Measurements from ENCODE around the gene SIM2. TPM values are rescaled to one million over a fixed set of nuclear protein-coding genes. Genes with fewer than 3 reads are reported as not detected.
A peak's percentile ranks its signal among the peaks of the same experiment; 100 is the strongest.

The SIM2 gene
- total and polyA plus RNA-seq, 4 experiments from 2014 or later: 0.05 to 0.07 TPM; not detected in 2

DNA sequence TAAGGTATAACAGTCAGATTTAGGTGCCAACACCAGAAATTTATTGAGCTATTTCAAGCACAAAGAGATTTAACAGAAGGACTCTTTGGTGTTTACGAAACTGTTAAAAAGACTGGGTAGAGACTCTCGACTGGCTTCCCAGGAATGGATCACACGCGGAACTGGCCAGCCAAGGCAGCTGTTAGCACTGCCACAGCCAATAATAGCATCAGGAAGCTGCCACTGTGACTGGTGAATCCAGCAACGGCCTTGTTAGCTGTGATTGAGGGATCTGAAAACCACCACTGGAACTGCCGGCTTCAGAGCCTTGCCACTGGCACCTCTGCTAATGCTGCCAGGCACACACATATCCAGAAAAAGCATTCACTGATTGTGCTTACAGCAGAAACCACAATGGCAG is 10.6 kb upstream of the SIM2 start:
- peaks cover 16% of the 10 kb centered on the region for H3K27me3 ChIP-seq (ENCODE audit: insufficient read depth, low read length)
- H3K4me3 ChIP-seq (ENCODE audit: low read length in 2 of 2): no peak overlapping the region
- Mint-ChIP-seq H3K4me1 (peaks cover 2 to 12% (median 4%) of the 10 kb centered on the region in 4 donors), H3K4me3 (no peak overlapping the region), H3K36me3 (peaks cover 0 to 3% of the 10 kb centered on the region in 2 donors), H3K27me3 (peaks cover 45 to 55% of the 10 kb centered on the region in 2 donors), H3K27ac (no peak overlapping the region), H3K9me3 (peaks cover 0 to 5% (median 0%) of the 10 kb centered on the region in 8 donors)
- CTCF ChIA-PET (ENCODE audit: partially characterized antibody): interaction anchor here (0.9 kb wide), 1 partner anchor 57 kb away, joined by 3 read pairs; no protein-coding TSS in a partner anchor
- H3K4me1 ChIP-seq (ENCODE audit: insufficient read depth, low read length): no peaks in the 10 kb centered on the region
- POLR2A ChIA-PET (ENCODE audit: partially characterized antibody): no interaction called here
- H3K27ac ChIP-seq (ENCODE audit: low read depth, low read length): no peak overlapping the region
- H3K36me3 ChIP-seq (ENCODE audit: insufficient read depth, low read length): no peaks in the 10 kb centered on the region
- H3K9me3 ChIP-seq (ENCODE audit: control insufficient read depth in 1 of 2, low read length in 2 of 2): no peaks in the 10 kb centered on the region
- intact Hi-C loops (cut with micrococcal nuclease): no loop called here
- no peak for DNase-seq

DNA sequence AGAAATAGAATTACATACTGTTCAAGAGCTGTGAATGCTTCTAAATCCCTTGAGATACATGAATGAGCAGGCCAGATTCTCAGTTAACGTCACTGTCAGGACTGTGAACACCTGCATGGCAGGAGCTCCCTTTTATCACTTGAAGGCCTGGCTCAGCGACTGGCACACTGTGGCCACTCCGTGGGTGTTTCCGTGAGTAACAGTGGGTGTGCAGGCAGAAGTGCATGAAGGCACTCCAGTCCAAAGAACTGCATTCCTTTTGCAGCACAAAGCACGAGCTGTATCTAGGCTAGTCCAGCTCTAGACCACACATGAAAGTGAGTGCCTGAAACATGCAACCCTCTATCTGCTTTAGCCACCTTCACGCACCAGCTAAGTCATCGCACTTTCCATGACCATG is 9.6 kb upstream of the SIM2 start:
- no peak for DNase-seq
- H3K27me3 ChIP-seq (ENCODE audit: insufficient read depth, low read length): peaks cover 12% of the 10 kb centered on the region
- Mint-ChIP-seq H3K27ac (no peak overlapping the region), H3K4me3 (no peak overlapping the region), H3K27me3 (peaks cover 48 to 59% of the 10 kb centered on the region in 2 donors), H3K4me1 (peaks cover 4 to 20% (median 8%) of the 10 kb centered on the region in 4 donors), H3K9me3 (peaks cover 0 to 4% (median 0%) of the 10 kb centered on the region in 8 donors), H3K36me3 (no peaks in the 10 kb centered on the region)
- no peaks in the 10 kb centered on the region for H3K9me3 ChIP-seq (ENCODE audit: control insufficient read depth in 1 of 2, low read length in 2 of 2)
- no peak overlapping the region for H3K27ac ChIP-seq (ENCODE audit: low read depth, low read length)
- ChIA-PET CTCF (ENCODE audit: partially characterized antibody) (interaction anchor here (0.9 kb wide), 1 partner anchor 58 kb away, joined by 3 read pairs; no protein-coding TSS in a partner anchor), POLR2A (ENCODE audit: partially characterized antibody) (no interaction called here)
- no peaks in the 10 kb centered on the region for H3K36me3 ChIP-seq (ENCODE audit: insufficient read depth, low read length)
- H3K4me1 ChIP-seq (ENCODE audit: insufficient read depth, low read length): no peaks in the 10 kb centered on the region
- no peak overlapping the region for H3K4me3 ChIP-seq (ENCODE audit: low read length in 2 of 2)
- intact Hi-C loops (cut with micrococcal nuclease): no loop called here

DNA sequence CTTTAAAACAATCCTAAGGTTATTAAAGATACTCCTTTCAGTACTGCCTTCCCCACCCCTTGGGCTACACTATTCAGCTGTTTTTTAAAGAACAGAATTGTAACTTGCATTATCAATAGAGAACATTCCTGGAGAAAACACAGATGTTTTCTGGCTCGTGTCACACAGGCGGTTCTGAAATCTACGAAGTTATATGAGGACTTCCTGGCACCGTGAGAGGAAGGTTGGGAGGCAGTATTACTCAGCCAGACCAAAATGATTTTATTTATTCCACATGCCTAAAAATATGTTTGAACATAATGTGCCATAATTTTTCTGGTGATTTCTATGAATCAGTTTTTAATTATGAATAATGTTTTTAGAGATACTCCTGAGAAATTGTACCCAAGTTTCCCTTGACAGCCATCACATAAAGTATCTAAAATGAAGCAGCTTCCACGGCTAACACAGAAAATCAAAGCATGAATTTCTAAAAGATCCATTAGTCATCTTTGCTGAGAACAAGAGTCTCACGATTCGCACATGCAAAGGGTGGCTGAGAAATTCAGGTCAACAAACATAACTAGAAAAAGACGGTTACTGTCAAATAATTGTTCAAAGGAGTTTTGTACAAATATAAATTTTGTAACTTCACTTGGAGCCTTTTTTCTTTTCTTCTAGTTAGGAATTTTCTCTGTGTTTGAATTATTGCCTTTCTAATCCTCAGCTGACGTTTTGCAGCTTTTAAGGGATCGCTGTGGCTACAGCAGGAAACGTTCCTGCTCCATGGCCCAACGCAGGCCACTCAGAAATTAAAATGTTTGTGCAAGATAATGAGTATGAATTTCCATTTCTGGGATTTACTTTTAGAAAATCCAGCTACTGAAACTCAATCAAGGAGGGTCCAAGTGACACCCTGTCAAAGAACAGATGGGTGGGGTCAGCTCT is 8.0 kb upstream of the SIM2 start:
- H3K27me3 Mint-ChIP-seq: peaks cover 53 to 61% of the 10 kb centered on the region in 2 donors
- Histone ChIP-seq H3K27me3 (ENCODE audit: insufficient read depth, low read length) (peaks cover 22% of the 10 kb centered on the region), H3K27ac (ENCODE audit: low read depth, low read length) (no peak overlapping the region), H3K4me1 (ENCODE audit: insufficient read depth, low read length) (no peaks in the 10 kb centered on the region), H3K36me3 (ENCODE audit: insufficient read depth, low read length) (no peaks in the 10 kb centered on the region), H3K4me3 (ENCODE audit: low read length in 2 of 2) (no peak overlapping the region), H3K9me3 (ENCODE audit: control insufficient read depth in 1 of 2, low read length in 2 of 2) (no peaks in the 10 kb centered on the region)
- H3K4me1 Mint-ChIP-seq: peaks cover 6 to 20% (median 8%) of the 10 kb centered on the region in 4 donors
- CTCF ChIA-PET (ENCODE audit: partially characterized antibody): no interaction called here
- DNase-seq: no peak
- POLR2A ChIA-PET (ENCODE audit: partially characterized antibody): no interaction called here
- intact Hi-C loops (cut with micrococcal nuclease): no loop called here
- no peaks in the 10 kb centered on the region for H3K36me3 Mint-ChIP-seq
- peaks cover 0 to 4% (median 0%) of the 10 kb centered on the region in 8 donors for H3K9me3 Mint-ChIP-seq
- no peak overlapping the region for H3K27ac Mint-ChIP-seq
- no peak overlapping the region for H3K4me3 Mint-ChIP-seq

DNA sequence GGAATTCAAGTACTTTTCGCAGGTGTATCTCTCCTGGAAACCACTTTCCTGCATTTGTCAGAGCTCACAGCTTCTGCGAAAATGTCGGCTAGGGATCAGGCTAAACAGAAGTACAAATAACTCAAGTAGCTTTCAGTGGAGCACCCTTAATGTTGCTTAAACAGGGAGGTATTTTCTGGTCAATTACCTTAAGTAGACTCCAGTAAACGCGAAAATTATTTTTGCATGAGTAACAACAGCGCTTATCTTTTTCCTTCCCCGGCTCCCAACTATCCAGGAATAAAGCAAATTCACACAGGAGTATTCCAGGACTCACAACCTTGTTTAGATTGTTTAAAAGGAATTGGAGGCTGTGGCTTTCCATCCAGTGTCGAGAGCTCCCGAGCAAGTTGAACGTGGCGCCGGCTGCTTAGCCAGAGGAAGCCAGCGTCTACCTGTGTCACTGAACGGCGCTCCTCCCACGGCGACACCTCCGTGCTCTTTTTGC is 7.3 kb upstream of the SIM2 start:
- Histone ChIP-seq H3K27me3 (ENCODE audit: insufficient read depth, low read length) (peaks cover 28% of the 10 kb centered on the region), H3K4me3 (ENCODE audit: low read length in 2 of 2) (no peak overlapping the region), H3K27ac (ENCODE audit: low read depth, low read length) (no peak overlapping the region), H3K36me3 (ENCODE audit: insufficient read depth, low read length) (no peaks in the 10 kb centered on the region), H3K9me3 (ENCODE audit: control insufficient read depth in 1 of 2, low read length in 2 of 2) (no peaks in the 10 kb centered on the region), H3K4me1 (ENCODE audit: insufficient read depth, low read length) (no peaks in the 10 kb centered on the region)
- H3K27me3 Mint-ChIP-seq: peaks cover 57 to 68% of the 10 kb centered on the region in 2 donors
- no peak overlapping the region for H3K27ac Mint-ChIP-seq
- H3K4me3 Mint-ChIP-seq: peak overlapping the region in 1 of 8 donors; percentile 36
- intact Hi-C loops (cut with micrococcal nuclease): no loop called here
- no peaks in the 10 kb centered on the region for H3K36me3 Mint-ChIP-seq
- no peak for DNase-seq
- POLR2A ChIA-PET (ENCODE audit: partially characterized antibody): no interaction called here
- peaks cover 0 to 4% (median 0%) of the 10 kb centered on the region in 8 donors for H3K9me3 Mint-ChIP-seq
- H3K4me1 Mint-ChIP-seq: peaks cover 6 to 20% (median 8%) of the 10 kb centered on the region in 4 donors
- CTCF ChIA-PET (ENCODE audit: partially characterized antibody): no interaction called here

DNA sequence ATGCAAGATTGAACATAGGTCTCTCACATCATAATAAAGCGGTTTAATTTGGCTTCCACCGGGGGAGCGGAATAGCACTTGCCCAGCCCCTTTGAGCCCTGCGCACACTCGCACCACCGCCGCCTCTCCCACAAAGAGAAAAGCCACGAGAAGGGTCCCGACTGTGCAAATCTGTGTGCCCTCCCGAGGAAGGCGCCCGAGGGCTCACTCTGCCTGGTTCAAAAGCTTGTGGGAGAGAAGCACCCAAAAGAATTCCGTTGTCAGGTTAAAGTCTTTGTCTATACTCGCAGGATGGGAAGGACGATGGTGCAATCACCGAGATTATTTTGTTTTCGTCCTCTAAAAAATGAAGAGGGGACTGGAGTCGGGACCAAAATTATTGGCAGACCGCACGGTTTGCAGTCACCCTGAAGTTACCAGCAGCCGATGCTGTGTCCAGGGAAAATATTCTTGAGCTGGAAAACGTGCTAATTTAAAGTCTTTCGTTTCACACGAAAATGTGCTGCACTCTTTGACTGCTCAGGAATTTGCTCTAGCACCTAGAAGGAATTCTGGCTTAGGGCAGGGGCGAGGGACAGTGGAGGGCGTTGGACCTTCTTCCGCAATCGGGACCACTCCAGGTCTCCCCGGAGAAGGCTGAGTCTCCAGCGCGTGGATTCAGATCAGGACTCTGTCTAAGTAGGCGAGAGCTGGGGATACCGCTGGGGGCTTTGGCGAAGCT is 6.6 kb upstream of the SIM2 start:
- Histone ChIP-seq H3K9me3 (ENCODE audit: control insufficient read depth in 1 of 2, low read length in 2 of 2) (no peaks in the 10 kb centered on the region), H3K4me1 (ENCODE audit: insufficient read depth, low read length) (no peaks in the 10 kb centered on the region), H3K36me3 (ENCODE audit: insufficient read depth, low read length) (no peaks in the 10 kb centered on the region), H3K27ac (ENCODE audit: low read depth, low read length) (no peak overlapping the region), H3K27me3 (ENCODE audit: insufficient read depth, low read length) (peaks cover 31% of the 10 kb centered on the region), H3K4me3 (ENCODE audit: low read length in 2 of 2) (no peak overlapping the region)
- Mint-ChIP-seq H3K27me3 (peaks cover 57 to 67% of the 10 kb centered on the region in 2 donors), H3K27ac (no peak overlapping the region), H3K4me1 (peaks cover 6 to 20% (median 8%) of the 10 kb centered on the region in 4 donors), H3K36me3 (no peaks in the 10 kb centered on the region), H3K9me3 (peaks cover 0 to 4% (median 0%) of the 10 kb centered on the region in 8 donors), H3K4me3 (peak overlapping the region in 2 of 8 donors; percentile 15 to 36)
- ChIA-PET POLR2A (ENCODE audit: partially characterized antibody) (no interaction called here), CTCF (ENCODE audit: partially characterized antibody) (no interaction called here)
- no peak for DNase-seq
- intact Hi-C loops (cut with micrococcal nuclease): no loop called here

DNA sequence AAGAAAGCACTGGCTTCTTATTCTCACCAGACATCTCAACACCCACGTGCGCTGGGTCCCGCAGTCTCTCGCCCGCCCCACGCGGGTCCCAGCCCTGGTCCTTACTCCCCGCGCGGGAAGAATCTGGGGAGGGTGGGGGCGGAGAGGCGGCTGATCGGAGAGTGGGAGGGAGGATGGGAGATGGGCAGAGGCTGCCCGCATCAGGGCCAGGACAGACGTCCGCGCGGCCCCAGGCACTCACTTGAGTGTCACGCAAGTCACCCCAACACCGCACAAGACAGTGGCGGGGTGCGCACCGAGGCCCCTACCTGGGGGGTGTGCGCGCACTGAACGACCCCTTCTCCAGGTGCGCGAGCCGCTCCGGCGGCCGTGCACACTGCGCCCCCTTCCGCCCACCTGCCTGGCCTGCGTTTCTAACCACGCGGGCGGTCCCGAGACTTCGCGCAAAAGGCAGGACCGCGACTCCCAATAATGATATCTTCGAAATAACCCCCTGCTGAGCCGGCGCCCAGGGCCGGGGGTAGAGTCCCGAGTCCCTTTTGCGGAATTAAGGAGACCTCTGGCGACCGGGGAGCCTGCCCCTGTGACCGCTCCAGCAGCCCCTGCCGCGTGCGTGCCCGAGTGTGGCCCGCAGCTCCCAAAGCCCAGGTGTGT is 6.0 kb upstream of the SIM2 start:
- no peak overlapping the region for H3K4me3 Mint-ChIP-seq
- H3K4me1 Mint-ChIP-seq: peaks cover 6 to 20% (median 8%) of the 10 kb centered on the region in 4 donors
- ChIA-PET CTCF (ENCODE audit: partially characterized antibody) (no interaction called here), POLR2A (ENCODE audit: partially characterized antibody) (no interaction called here)
- Histone ChIP-seq H3K4me3 (ENCODE audit: low read length in 2 of 2) (no peak overlapping the region), H3K27me3 (ENCODE audit: insufficient read depth, low read length) (peaks cover 31% of the 10 kb centered on the region), H3K27ac (ENCODE audit: low read depth, low read length) (no peak overlapping the region), H3K36me3 (ENCODE audit: insufficient read depth, low read length) (no peaks in the 10 kb centered on the region), H3K4me1 (ENCODE audit: insufficient read depth, low read length) (no peaks in the 10 kb centered on the region), H3K9me3 (ENCODE audit: control insufficient read depth in 1 of 2, low read length in 2 of 2) (no peaks in the 10 kb centered on the region)
- no peaks in the 10 kb centered on the region for H3K36me3 Mint-ChIP-seq
- H3K9me3 Mint-ChIP-seq: peaks cover 0 to 4% (median 0%) of the 10 kb centered on the region in 8 donors
- no peak overlapping the region for H3K27ac Mint-ChIP-seq
- no peak for DNase-seq
- intact Hi-C loops (cut with micrococcal nuclease): no loop called here
- peaks cover 56 to 61% of the 10 kb centered on the region in 2 donors for H3K27me3 Mint-ChIP-seq

Measured in CD4-positive, alpha-beta memory T cell (primary cell).